Right lobe of liver (tissue), 6 donors: ENCODE results near the gene WNT7A. TPM values are rescaled to one million over a fixed set of nuclear protein-coding genes. Genes with fewer than 3 reads are reported as not detected.

Experiments used
- ATAC-seq, 4 donors: fragments of 200-7000 bp; cut with Tn5 transposase; one replicate each; pipeline ENCODE4 v1.9.1; 2020; ENCODE audit warnings: mild to moderate bottlenecking in 4 of 4, moderate library complexity in 4 of 4
- DNase-seq, 3 donors: peaks; one replicate each; pipeline ENCODE4 v3.0.0-alpha.2; 2020
- H3K27ac ChIP-seq, 3 donors: fragments of 200-600 bp; one replicate each; pipeline ENCODE4 v1.8.0; 2022
- H3K27me3 ChIP-seq, 2 donors: fragments of 200-600 bp; one replicate each; pipeline ENCODE4 v1.8.0; 2022
- H3K36me3 ChIP-seq, 4 donors: fragments of 200-600 bp; sonication (generic) in 1 of 4; one replicate each; pipeline versions ENCODE4 v1.5.1 to v1.8.0; 2017 to 2022; ENCODE audit warnings: control low read depth in 1 of 4
- H3K4me1 ChIP-seq, 4 donors: fragments of 200-600 bp; sonication (generic) in 1 of 4; one replicate each; pipeline versions ENCODE4 v1.5.1 to v1.8.0; 2017 to 2022; ENCODE audit warnings: control low read depth in 1 of 4
- H3K4me3 ChIP-seq, 3 donors: fragments of 200-600 bp; one replicate each; pipeline ENCODE4 v1.8.0; 2022
- H3K9me3 ChIP-seq, 4 donors: fragments of 200-600 bp; sonication (generic) in 1 of 4; one replicate each; pipeline versions ENCODE4 v1.5.1 to v1.8.0; 2017 to 2022; ENCODE audit warnings: control low read depth in 1 of 4
- POLR2A ChIP-seq: fragments of 450-650 bp; IDR thresholded peaks from one replicate; pipeline ENCODE4 v1.6.1; 2017; ENCODE audit warnings: antibody characterized with exemption, mild to moderate bottlenecking
- WGBS: methylation state at CpG from one replicate; pipeline ENCODE4 v1.1.6; 2018; ENCODE audit warnings: low coverage, low lambda C conversion rate; ENCODE audit not compliant: insufficient coverage; ENCODE audit errors: missing lambda C conversion rate; 5-methylcytosine and 5-hydroxymethylcytosine counted together
- intact Hi-C, 2 donors: fragments of 100-400 bp; cut with DNase I; formaldehyde crosslinking; loops; one replicate each; pipeline versions ENCODE4 v1.11.2 to v1.14.1; 2022
- total RNA-seq, 6 experiments: library from RNA; depleted of rRNA in 2 of 6; stranded (reverse); fragments of >200 nt in 2 of 6; fragmentation: NEBNext Ultra II Directional in 3 of 6; extraction: Animal tissue kit (Norgen Biotek cat#: 25700) in 3 of 6; gene quantifications; one replicate each; pipeline versions ENCODE4 v1.1.0 to v1.2.4, GENCODE V29; 2016 to 2023
- TF ChIP-seq, protein P1 (sequence below), 4 donors: fragments of 200-600 bp in 3 of 4; fragments of 450-650 bp in 1 of 4; IDR thresholded peaks; one replicate each; pipeline versions ENCODE4 v1.5.1 to v1.8.0; 2016 to 2022; ENCODE audit warnings: antibody characterized with exemption in 4 of 4, mild to moderate bottlenecking in 2 of 4
- donor health status: DM: no; HTN: yes; CAD: no.
- donor health status: DM: no; HTN: no; CAD: no.
- donor health status: DM: no; HTN: no; CAD: no.
- donor health status: DM: no; HTN: yes; CAD: no.
- donor health status: DM: no; HTN: yes; CAD: no.

Gene WNT7A
- total RNA-seq, 6 experiments from 2014 or later, result not detected

GRCh38 chr3:13868844-13869724, 10.8 kb downstream of the WNT7A start:
- no peaks in the 10 kb centered on the region for H3K4me1 ChIP-seq
- no peaks in the 10 kb centered on the region for H3K9me3 ChIP-seq
- no peak overlapping the region for H3K4me3 ChIP-seq
- H3K27ac ChIP-seq, result no peak overlapping the region
- no peaks in the 10 kb centered on the region for H3K27me3 ChIP-seq
- H3K36me3 ChIP-seq, result no peaks in the 10 kb centered on the region
- ATAC-seq (no peak), DNase-seq (no peak)
- WGBS, result 25% methylated on average over 2 of the region's 2 CpGs
- intact Hi-C loops, result no loop called here
- no peak for TF ChIP-seq POLR2A
- TF ChIP-seq, protein P1, sequence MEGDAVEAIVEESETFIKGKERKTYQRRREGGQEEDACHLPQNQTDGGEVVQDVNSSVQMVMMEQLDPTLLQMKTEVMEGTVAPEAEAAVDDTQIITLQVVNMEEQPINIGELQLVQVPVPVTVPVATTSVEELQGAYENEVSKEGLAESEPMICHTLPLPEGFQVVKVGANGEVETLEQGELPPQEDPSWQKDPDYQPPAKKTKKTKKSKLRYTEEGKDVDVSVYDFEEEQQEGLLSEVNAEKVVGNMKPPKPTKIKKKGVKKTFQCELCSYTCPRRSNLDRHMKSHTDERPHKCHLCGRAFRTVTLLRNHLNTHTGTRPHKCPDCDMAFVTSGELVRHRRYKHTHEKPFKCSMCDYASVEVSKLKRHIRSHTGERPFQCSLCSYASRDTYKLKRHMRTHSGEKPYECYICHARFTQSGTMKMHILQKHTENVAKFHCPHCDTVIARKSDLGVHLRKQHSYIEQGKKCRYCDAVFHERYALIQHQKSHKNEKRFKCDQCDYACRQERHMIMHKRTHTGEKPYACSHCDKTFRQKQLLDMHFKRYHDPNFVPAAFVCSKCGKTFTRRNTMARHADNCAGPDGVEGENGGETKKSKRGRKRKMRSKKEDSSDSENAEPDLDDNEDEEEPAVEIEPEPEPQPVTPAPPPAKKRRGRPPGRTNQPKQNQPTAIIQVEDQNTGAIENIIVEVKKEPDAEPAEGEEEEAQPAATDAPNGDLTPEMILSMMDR (IDR thresholded peaks at IDR 0.05), result no peak

DNA sequence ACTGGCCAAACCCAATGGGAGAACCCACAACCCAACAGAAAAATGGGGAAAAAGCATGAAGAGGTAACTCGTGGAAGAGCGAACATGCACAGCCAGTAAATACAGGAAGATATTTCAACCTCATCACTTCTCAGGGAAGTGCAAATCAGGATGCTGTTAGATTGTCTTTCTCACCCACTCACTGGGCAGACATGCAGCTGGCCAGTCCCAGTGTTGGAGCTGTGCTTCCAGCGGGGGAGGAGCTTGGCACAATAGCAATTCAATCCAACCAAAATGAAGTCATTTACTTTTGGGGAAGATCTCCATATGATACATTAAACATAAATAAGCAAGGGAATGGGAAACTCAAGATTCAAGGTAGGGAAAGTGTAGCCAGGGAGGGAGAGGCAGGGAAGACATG, 12.1 kb downstream of the WNT7A start:
- H3K4me1 ChIP-seq, result no peaks in the 10 kb centered on the region
- 62% methylated on average over 2 of the region's 3 CpGs for WGBS
- H3K36me3 ChIP-seq, result no peaks in the 10 kb centered on the region
- no peaks in the 10 kb centered on the region for H3K27me3 ChIP-seq
- no peak for DNase-seq
- no peaks in the 10 kb centered on the region for H3K9me3 ChIP-seq
- intact Hi-C loops, result no loop called here
- H3K4me3 ChIP-seq, result no peak overlapping the region
- no peak for TF ChIP-seq POLR2A
- TF ChIP-seq, protein P1 (IDR thresholded peaks at IDR 0.05), result no peak
- no peak for ATAC-seq
- no peak overlapping the region for H3K27ac ChIP-seq

DNA sequence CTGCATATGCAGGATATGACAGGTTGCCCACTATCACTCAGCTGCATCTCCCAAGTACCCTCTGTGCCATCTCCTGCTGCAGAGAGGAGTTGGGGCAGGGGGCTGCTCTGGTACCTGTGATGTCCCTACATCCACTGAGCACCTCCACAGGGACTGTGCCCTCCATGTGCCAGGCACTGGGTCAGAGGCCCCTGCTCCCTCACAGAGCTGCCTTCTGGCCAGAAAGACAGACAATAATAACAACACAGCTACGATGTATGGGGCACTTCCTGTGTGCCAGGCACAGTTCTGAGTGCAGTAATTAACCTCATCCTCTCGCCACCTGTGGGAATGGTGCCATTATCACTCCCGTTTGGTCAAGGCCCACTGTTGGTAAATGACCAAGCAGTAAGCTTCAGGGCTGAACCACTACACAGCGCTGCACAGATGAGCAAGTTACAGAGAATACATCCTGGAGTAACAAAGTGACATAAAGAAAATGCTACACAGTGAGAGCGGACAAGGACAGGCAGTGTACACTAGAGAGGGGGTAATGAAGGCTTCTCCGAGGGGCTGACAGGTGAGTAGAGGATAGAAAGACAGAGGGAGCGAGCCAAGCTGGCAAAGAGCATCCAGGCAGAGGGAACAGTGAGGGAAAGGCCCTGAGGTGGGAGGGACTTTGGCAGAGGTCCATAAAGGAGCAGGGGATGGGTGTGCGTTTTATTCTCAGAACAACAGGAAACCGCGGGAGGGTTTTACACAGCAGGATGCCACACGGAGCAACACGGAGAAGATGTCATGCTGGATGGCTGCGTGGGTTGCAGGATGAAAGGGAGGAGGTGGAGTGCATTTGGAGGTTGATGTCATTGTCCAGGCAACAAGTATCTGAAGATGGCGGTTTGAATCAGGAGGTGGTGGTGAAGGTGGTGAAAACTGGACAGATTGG, 13.6 kb downstream of the WNT7A start:
- H3K9me3 ChIP-seq, result no peaks in the 10 kb centered on the region
- DNase-seq (no peak), ATAC-seq (no peak)
- no peaks in the 10 kb centered on the region for H3K4me1 ChIP-seq
- no peak overlapping the region for H3K4me3 ChIP-seq
- WGBS, result 37% methylated on average over 14 of the region's 14 CpGs
- no peaks in the 10 kb centered on the region for H3K27me3 ChIP-seq
- H3K36me3 ChIP-seq, result no peaks in the 10 kb centered on the region
- intact Hi-C loops, result no loop called here
- TF ChIP-seq POLR2A, result no peak
- TF ChIP-seq, protein P1 (IDR thresholded peaks at IDR 0.05), result no peak
- H3K27ac ChIP-seq, result no peak overlapping the region

- ATAC-seq (no peak), DNase-seq (no peak)
- intact Hi-C loops, result no loop called here
- no peaks in the 10 kb centered on the region for H3K4me1 ChIP-seq
- H3K4me3 ChIP-seq, result no peak overlapping the region
- H3K9me3 ChIP-seq, result no peaks in the 10 kb centered on the region
- WGBS, result 46% methylated on average over 7 of the region's 7 CpGs
- H3K27ac ChIP-seq, result no peak overlapping the region
- H3K36me3 ChIP-seq, result no peaks in the 10 kb centered on the region
- TF ChIP-seq, protein P1 (IDR thresholded peaks at IDR 0.05), result no peak
- TF ChIP-seq POLR2A, result no peak
- no peaks in the 10 kb centered on the region for H3K27me3 ChIP-seq
These were observed 14.3 kb downstream of the WNT7A start for GRCh38 chr3:13865581-13865980.
